Fibroblast of lung (primary cell): ENCODE results near the gene AMFR. TPM values are rescaled to one million over a fixed set of nuclear protein-coding genes. Genes with fewer than 3 reads are reported as not detected.

Experiments used
- DNase-seq, 2 donors: peaks; one replicate each; pipeline versions ENCODE4 v3.0.0 to v3.0.0-alpha.2; 2010; ENCODE audit warnings: low read depth in 2 of 2
- H2AFZ ChIP-seq: 2 replicates; pipeline ENCODE4 v1.5.1; 2012; ENCODE audit warnings: low read length, control low read depth, inconsistent platforms
- H3K27ac ChIP-seq: 2 replicates; pipeline ENCODE4 v1.5.1; 2011; ENCODE audit warnings: low read length, control low read depth; ENCODE audit not compliant: insufficient read depth
- H3K27me3 ChIP-seq: 2 replicates; pipeline ENCODE4 v1.5.1; 2011; ENCODE audit warnings: mild to moderate bottlenecking, low read length; ENCODE audit not compliant: control insufficient read depth, insufficient read depth
- H3K36me3 ChIP-seq: 2 replicates; pipeline ENCODE4 v1.5.1; 2011; ENCODE audit warnings: low read length; ENCODE audit not compliant: control insufficient read depth, insufficient read depth
- H3K4me1 ChIP-seq: 2 replicates; pipeline ENCODE4 v1.5.1; 2011; ENCODE audit warnings: low read length; ENCODE audit not compliant: control insufficient read depth, insufficient read depth; ENCODE audit errors: extremely low read depth
- H3K4me2 ChIP-seq: 2 replicates; pipeline ENCODE4 v1.5.1; 2011; ENCODE audit warnings: low read length, control low read depth; ENCODE audit not compliant: insufficient read depth; ENCODE audit errors: extremely low read depth
- H3K4me3 ChIP-seq, 4 experiments: fragments of 200-600 bp in 1 of 4; sonication (generic) in 1 of 4; replicated peaks in 1 of 4; 2 replicates each; pipeline ENCODE4 v1.5.1; 2011 to 2016; ENCODE audit warnings: low read length in 4 of 4, low read depth in 3 of 4, mild to moderate bottlenecking in 3 of 4, control low read depth in 2 of 4, inconsistent platforms in 1 of 4, mixed read lengths in 1 of 4; ENCODE audit not compliant: insufficient read depth in 1 of 4; ENCODE audit errors: control extremely low read depth in 1 of 4
- H3K79me2 ChIP-seq: 2 replicates; pipeline ENCODE4 v1.5.1; 2012; ENCODE audit warnings: mild to moderate bottlenecking, low read length, inconsistent platforms; ENCODE audit not compliant: control insufficient read depth, insufficient read depth
- H3K9ac ChIP-seq: 2 replicates; pipeline ENCODE4 v1.5.1; 2011; ENCODE audit warnings: mild to moderate bottlenecking, low read length, control low read depth; ENCODE audit not compliant: insufficient read depth
- H3K9me3 ChIP-seq: 2 replicates; pipeline ENCODE4 v1.5.1; 2012; ENCODE audit warnings: low read depth, low read length; ENCODE audit not compliant: control insufficient read depth, insufficient read depth
- H4K20me1 ChIP-seq: 2 replicates; pipeline ENCODE4 v1.5.1; 2011; ENCODE audit warnings: low read length; ENCODE audit not compliant: control insufficient read depth, insufficient read depth; ENCODE audit errors: extremely low read depth
- CTCF ChIP-seq, 2 donors: IDR thresholded peaks in 1 of 2; conservative IDR thresholded peaks in 1 of 2; 1 replicate in 1 of 2; 2 replicates in 1 of 2; pipeline ENCODE4 v1.5.1; 2011 to 2012; ENCODE audit warnings: low read length in 2 of 2, control low read depth in 1 of 2, inconsistent platforms in 1 of 2, low read depth in 1 of 2, mild to moderate bottlenecking in 1 of 2
- EZH2 ChIP-seq: IDR thresholded peaks from 2 replicates; pipeline ENCODE4 v1.5.1; 2012; ENCODE audit warnings: low read length, control low read depth, mild to moderate bottlenecking; ENCODE audit errors: missing control alignments
- polyA plus RNA-seq, 2 donors: library from polyadenylated mRNA; depleted of rRNA in 1 of 2; stranded (reverse) in 1 of 2; unstranded in 1 of 2; fragments of >200 nt; gene quantifications; 2 replicates each; pipeline ENCODE4 v1.2.1, GENCODE V29; 2011 to 2012; ENCODE audit warnings: missing spikeins in 1 of 2
- total RNA-seq: library from RNA; depleted of rRNA; stranded (reverse); fragments of >200 nt; gene quantifications from 2 replicates; pipeline ENCODE4 v1.2.1, GENCODE V29; 2014

Gene AMFR
- total and polyA plus RNA-seq, 2 donors (not counting 1 experiment from before 2014, with no cell fraction given): 75.9 to 413 TPM

GRCh38 chr16:56365552-56365951, 59.8 kb downstream of the AMFR start:
- Histone ChIP-seq H3K79me2 (no peaks in the 10 kb centered on the region), H3K36me3 (peaks cover 18% of the 10 kb centered on the region), H3K9me3 (no peaks in the 10 kb centered on the region), H3K4me3 (no peak overlapping the region), H3K27me3 (no peaks in the 10 kb centered on the region), H4K20me1 (no peaks in the 10 kb centered on the region), H3K4me1 (peaks cover 5% of the 10 kb centered on the region), H2AFZ (no peak overlapping the region), H3K4me2 (no peak overlapping the region), H3K9ac (no peak overlapping the region), H3K27ac (no peak overlapping the region)
- DNase-seq: no peak
- TF ChIP-seq EZH2 (no peak), CTCF (conservative IDR thresholded peaks at IDR 0.05 in 1 of 2, IDR thresholded peaks at IDR 0.05 in 1 of 2; ENCODE audit: low read depth in 1 of 2, low read length in 2 of 2) (no peak)

GRCh38 chr16:56364865-56365264, 60.5 kb downstream of the AMFR start:
- Histone ChIP-seq H3K4me1 (no peaks in the 10 kb centered on the region), H2AFZ (no peak overlapping the region), H3K79me2 (no peaks in the 10 kb centered on the region), H3K9ac (no peak overlapping the region), H3K36me3 (peaks cover 19% of the 10 kb centered on the region), H3K4me3 (no peak overlapping the region), H3K27ac (no peak overlapping the region), H3K27me3 (no peaks in the 10 kb centered on the region), H3K4me2 (no peak overlapping the region), H3K9me3 (no peaks in the 10 kb centered on the region), H4K20me1 (no peaks in the 10 kb centered on the region)
- DNase-seq: no peak
- TF ChIP-seq CTCF (conservative IDR thresholded peaks at IDR 0.05 in 1 of 2, IDR thresholded peaks at IDR 0.05 in 1 of 2; ENCODE audit: low read depth in 1 of 2, low read length in 2 of 2) (no peak), EZH2 (no peak)

- no peak overlapping the region for H3K9ac ChIP-seq
- H3K27me3 ChIP-seq: no peaks in the 10 kb centered on the region
- no peak overlapping the region for H3K4me3 ChIP-seq
- H3K27ac ChIP-seq: no peak overlapping the region
- H2AFZ ChIP-seq: no peak overlapping the region
- DNase-seq: no peak
- no peaks in the 10 kb centered on the region for H3K9me3 ChIP-seq
- H3K4me2 ChIP-seq: no peak overlapping the region
- H3K4me1 ChIP-seq: no peaks in the 10 kb centered on the region
- no peaks in the 10 kb centered on the region for H4K20me1 ChIP-seq
- H3K36me3 ChIP-seq: peaks cover 19% of the 10 kb centered on the region
- TF ChIP-seq EZH2: no peak
- no peak for TF ChIP-seq CTCF (conservative IDR thresholded peaks at IDR 0.05 in 1 of 2, IDR thresholded peaks at IDR 0.05 in 1 of 2; ENCODE audit: low read depth in 1 of 2, low read length in 2 of 2)
- H3K79me2 ChIP-seq: no peaks in the 10 kb centered on the region
These were observed 61.4 kb downstream of the AMFR start for GRCh38 chr16:56363781-56364565.
